HG03558 (cell line): ENCODE data around the gene NHLRC2.

Source experiments
- ATAC-seq: cut with Tn5 transposase; IDR thresholded peaks from one replicate; pipeline ENCODE4 v1.9.1; 2021; ENCODE audit warnings: moderate number of reproducible peaks; ENCODE audit not compliant: unreplicated experiment; ENCODE audit errors: extremely low read depth

Gene NHLRC2

DNA sequence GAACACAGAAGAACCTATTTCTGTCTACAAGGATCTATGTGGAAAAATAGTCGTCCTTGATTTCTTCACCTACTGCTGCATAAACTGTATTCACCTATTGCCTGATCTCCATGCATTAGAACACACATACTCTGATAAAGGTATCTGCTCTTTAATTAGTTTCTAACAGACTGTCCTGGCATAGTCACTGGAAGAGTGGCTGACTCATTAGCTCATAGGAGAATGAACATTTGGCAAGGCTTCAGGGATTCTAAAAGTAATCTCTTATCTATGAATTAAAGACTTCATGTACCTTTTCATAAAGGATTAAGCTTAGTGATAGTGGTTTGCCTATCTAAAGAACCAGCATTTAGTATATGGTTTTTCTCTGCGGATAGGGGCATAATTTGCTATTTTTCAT is 4.1 kb downstream of the NHLRC2 start:
- ATAC-seq: no peak

DNA sequence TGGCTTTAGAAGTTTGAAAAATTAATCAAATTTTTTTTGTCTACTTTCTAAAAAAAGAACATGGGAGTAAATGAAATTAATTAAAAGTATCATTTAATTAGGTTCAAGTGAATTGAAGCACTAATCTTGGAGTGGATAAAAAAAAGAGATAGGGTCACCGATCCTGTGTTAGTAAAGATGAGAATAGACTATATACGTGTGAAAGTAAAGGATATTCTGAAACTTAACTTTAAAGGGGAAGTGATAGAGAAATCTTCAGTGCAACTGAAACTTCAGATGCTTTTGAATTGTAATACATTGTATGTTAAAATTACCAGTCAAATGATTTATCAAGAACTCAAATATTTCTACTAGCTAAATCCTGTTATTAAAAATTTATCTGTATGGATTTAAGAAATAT is 4.8 kb downstream of the NHLRC2 start:
- no peak for ATAC-seq

DNA sequence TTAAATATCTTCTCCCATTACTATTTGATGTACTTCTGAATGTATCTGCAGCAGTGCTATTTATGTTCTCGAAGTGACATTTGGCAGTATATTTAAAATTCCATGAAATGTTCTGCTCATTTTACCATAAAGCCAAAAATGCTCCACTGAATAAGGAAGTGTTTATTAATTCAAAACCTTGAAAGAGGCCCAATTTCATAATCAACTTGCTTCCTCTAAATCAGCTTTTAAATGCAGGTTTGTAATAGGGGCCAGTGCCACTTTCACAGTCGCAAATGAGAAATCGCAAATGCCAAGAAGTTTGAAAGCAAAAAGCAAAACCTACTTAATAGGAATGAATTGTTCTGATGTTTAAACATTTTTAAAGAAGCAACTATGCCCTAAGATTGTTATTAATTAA is 11.4 kb downstream of the NHLRC2 start:
- ATAC-seq: no peak

DNA sequence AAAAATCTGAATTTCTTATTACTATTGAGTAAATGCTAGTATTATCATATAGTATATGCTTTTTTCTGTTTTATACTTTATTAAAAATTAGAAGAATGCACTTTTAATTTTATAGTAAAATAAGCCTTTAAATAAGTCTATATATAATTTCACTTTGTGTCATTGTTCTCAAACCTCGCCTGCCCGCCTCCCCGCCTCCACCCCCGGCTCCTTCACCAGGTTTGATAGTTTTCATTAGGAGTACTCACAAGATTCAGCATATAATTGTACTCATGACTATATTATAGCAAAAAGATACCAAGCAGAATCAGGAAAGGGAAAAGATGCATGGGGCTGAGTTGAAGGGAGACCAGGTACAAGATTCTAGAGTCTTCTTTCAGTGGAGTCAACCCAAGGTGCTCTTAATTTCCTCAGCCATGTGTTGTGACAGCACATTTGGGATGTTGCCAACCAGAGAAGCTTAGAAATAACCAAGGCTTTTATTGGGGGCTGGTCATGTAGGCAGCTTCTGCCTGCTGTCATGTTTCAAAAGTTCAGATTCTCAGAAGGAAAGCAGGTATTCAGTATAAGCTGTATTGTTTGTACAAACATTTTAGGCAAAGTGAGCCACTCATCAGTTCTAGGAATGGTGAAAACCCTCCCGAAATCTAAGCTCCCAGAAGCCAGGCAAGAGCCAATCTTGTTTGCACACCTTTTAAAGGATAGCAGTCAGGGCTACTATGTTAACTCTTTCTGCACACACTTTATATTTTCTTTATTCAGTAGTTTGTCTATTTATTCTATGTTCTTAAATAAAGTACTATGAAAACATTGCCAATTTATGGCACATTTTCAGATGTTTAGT is 12.3 kb downstream of the NHLRC2 start:
- no peak for ATAC-seq

DNA sequence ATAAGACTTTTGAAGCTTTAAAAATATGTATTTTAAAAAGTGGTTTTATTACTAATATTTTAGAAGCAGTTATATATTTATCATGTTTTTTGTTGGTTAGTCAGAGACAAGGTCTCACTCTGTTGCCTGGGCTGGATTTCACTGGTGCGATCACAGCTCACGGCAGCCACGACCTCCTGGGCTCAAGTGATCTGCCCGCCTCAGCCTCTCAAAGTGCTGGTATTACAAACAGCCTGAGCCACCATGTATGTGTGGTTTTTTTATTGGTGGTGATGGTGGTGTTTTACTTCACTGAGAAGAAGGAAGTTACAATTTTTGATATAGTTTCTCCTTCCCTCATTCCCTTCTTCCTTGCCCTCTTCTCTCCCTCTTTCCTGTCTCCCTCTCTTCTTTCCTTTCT is 13.4 kb downstream of the NHLRC2 start:
- no peak for ATAC-seq

DNA sequence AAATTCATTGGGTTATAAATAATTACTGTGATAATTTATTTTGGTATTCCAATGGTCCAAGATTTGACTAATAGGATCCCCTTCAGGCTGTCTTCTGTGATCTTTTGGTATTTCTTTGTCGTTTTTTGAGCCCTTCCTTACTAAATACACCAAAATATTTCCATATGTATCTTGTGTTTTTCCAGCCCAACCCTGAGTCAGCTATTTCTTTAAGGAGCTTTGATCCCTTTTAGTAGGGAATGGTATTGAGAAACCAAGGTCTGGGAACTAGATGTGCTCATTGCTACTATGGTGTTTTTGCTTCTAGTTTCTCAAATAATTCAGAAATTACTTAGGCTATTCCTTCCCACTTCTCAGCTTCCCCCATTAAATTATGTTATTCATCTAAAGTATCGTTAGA is 15.3 kb downstream of the NHLRC2 start:
- ATAC-seq: no peak

DNA sequence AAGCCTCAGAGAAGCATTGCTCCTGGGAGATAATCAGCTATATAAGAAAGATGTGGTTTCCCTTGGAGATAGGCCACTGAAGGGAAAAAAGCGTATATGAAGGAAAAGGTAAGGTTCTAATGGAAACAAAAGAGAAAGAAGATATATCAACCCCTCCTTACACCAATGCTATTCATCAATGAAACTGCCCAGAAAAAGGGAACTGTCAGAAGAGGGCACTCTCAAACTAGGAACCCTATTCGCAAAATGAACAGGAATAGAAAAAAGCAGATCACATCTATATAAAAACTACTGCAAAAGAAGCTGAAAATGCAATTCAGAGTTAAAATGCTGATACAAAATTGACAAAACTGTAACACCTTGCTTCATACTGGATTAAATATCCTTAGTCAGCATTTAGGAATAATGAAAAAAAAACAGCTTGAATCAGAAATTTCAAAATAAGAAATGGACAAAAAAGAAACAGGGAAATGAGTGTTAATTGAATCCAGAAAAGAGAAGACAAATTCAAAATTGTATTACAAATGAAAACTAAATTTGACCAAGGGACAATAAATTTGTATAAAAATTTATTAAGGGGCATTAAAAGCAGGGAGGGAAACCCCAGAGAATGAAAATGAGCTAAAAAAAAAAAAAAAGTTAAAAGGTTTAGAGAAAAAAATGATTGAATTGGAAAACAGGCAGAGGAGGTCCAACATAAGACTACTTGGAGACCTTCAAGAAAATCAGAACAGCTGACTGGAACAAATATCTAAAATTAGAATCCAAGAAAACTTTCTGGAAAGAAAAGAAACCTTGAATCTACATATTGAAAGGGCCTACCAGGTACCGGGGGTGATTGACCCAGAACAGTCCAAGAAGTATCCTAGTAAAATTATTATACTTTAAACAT is 17.9 kb downstream of the NHLRC2 start:
- ATAC-seq: no peak

DNA sequence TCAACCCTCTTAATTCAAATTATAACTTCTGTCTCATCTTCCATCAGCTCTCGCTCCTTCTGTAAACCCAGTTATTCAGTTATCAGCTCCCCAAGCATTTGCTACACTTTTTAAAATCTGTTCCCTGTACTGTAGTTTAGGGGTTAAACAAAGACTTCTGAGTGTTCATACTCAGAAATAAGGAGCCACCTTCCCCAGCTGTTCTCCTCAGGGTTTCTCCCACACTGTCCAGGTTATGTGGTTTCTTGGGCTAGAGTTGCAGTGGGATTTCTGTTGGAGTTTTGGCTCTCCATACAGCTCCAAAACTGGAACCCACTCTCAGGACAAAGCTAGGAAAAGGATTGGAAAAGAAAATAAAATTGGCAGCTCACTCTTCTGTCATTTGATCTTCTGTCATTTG is 20.8 kb downstream of the NHLRC2 start:
- ATAC-seq: no peak

DNA sequence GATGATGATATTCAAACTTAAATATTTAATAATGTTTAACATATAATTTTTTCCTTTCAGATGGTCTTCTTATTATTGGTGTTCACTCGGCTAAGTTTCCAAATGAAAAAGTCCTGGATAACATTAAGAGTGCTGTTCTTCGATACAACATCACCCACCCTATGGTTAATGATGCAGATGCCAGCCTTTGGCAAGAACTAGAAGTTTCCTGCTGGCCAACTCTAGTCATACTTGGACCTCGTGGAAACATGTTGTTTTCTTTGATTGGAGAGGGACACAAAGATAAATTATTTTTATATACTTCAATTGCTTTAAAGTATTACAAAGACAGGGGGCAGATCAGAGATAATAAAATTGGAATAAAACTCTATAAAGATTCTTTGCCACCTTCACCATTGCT is 22.0 kb downstream of the NHLRC2 start:
- ATAC-seq: no peak

DNA sequence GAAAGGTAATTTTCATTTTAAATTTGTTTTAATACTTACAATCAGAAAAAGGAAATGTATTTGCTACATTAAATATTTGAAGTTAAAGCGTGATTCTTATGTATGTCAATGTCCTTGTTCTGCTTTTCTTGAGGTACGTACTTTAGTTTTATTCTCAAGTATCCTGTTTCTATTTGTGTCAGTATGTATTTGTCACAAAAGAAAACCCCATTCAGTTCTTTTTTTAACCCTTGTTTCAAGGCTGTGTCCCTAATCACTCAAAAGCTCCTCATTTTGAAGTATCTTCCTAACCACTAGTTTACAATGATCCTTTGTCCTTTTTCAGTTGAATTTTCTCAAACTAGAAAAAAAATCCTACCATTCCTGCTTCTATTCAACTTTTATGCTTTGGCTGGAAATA is 25.2 kb downstream of the NHLRC2 start:
- peak; percentile 78 for ATAC-seq

DNA sequence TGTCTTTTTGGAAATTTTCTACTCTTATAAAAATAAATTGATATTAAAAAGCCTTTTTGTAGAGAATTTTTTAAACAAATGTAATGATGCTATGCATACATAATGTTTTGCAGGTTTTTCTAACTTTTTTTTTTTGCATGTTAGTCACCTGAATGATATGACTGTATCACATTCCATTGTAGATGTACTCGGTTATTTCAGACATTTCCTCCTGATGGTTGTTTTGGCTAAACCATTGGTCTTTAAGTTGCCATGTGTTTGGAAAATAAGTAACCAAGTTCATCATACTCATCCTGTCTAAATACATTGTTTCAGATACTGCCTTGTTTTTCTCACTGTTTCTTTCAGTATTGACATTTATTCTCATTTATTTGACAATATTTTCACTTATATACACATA is 25.8 kb downstream of the NHLRC2 start:
- no peak for ATAC-seq

DNA sequence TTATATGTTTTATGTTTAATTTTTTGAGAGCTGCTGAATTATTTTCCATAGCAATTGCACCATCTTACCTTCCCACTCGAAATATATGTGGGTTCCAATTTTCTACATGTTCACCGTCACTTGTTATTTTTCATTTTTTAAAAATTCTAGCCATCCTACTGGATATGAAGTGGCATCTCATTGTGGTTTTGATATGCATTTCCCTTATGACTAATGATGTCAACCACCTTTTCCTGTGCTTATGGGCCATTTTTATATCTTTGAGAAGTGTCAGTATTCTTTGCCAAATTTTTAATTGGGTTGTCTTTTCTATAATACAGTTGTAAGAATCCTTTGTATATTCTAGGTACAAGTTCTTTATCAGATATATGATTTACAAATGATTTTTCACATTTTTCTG is 27.8 kb downstream of the NHLRC2 start:
- ATAC-seq: no peak

DNA sequence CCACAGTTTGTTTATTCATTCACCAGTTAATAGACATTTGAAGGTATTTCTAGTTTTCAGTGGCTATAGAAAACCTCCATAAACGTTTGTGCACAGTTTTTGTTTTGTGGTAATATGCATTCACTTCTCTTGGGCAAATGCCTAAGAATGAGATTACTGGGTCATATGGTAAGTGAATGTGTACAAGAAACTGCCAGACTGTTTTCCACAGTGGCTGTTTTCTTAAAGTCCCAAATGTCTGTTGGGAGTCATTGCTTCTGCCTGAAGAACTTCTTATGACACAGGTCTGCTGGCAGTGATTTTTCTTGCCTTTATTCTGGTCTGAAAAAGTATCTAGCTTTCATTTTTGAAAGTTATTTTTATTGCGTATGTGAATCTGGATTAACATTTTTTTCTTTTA is 35.5 kb downstream of the NHLRC2 start:
- ATAC-seq: no peak

DNA sequence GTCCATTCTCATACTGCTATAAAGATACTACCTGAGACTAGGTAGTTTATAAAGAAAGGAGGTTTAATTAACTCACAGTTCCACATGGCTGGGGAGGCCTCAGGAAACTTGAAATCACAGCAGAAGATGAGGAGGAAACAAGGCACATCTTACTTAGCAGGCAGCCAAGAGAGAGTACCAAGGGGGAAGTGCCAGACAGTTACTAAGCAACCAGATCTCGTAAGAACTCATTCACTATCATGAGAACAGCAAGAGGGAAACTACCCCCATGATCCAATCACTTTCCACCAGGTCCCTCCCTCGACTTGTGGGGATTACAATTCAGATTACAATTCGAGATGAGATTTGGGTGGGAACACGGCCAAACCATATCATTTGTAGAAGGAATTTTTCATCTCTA is 36.3 kb downstream of the NHLRC2 start:
- ATAC-seq: no peak

DNA sequence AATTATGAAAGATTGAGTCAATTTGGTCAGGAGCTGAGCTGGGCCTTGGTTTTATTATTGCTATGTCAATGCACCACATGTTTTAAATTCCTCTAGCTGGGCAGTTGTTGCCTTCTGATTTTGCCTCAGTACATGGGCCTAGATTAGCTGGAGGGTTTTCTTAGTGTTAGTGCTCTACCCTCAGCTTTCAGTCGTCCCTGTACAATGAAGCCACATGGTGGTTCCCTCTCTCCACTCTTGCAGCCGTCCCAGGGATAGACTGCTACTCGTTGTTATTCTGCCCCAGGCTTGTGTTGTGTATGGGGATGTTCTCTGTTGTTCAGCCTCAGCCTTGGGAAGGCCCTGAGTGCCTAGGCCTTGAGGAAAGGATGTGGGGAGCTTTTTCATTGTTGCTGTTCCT is 37.0 kb downstream of the NHLRC2 start:
- no peak for ATAC-seq

DNA sequence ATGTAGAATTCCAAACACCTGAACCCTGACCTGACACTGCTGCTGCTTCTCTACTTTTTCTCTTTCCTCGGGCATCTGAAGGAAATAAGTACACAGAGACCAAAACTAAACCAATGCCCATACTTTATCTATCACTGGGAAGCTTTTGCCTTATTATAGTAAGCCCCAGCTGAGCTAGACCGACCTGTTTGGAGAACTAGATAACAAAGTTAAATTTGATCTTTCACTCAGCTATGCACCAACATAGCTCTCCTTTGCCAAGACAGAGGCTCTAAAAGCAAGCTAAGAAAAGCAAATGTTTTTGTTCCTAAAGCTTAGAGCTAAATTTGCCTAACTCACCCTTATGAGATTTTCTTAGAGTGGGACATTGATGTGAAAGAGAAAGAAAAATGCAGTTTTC is 39.1 kb downstream of the NHLRC2 start:
- no peak for ATAC-seq

DNA sequence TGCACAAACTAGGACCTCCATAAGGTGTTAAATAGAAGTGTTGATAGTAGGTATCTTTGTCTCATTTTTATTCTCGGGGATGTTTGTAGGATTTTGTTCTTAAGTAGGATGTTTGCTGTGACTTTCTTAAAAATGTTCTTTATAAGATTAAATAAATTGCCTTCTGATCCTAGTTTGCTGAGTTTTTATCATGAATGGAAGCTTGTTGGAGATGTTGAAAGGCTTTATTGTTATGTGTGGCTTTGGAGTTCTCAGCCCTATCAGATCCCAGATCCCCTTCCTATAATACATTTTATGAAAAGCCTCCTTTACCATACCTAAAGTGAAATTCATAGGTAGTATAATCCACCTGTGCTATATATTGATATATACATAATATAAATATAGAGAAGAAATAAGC is 40.1 kb downstream of the NHLRC2 start:
- no peak for ATAC-seq

DNA sequence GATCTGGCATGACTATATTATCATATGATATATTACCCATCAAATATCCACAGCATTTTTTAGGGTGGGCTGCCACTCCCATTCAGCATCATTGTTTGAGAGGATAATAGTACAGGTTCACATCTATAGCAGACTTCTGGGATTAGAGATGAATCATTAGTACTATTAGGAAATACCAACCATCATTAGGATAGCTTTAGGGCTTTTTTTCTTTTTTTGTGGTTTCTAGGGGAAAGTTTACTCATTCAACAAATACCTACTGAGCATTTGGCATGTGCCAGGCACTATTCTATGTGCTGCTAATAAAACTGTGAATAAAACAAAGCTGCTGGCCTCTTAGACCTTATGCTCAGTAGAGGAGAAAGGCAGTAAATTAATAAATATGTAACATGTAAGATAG is 40.6 kb downstream of the NHLRC2 start:
- no peak for ATAC-seq

DNA sequence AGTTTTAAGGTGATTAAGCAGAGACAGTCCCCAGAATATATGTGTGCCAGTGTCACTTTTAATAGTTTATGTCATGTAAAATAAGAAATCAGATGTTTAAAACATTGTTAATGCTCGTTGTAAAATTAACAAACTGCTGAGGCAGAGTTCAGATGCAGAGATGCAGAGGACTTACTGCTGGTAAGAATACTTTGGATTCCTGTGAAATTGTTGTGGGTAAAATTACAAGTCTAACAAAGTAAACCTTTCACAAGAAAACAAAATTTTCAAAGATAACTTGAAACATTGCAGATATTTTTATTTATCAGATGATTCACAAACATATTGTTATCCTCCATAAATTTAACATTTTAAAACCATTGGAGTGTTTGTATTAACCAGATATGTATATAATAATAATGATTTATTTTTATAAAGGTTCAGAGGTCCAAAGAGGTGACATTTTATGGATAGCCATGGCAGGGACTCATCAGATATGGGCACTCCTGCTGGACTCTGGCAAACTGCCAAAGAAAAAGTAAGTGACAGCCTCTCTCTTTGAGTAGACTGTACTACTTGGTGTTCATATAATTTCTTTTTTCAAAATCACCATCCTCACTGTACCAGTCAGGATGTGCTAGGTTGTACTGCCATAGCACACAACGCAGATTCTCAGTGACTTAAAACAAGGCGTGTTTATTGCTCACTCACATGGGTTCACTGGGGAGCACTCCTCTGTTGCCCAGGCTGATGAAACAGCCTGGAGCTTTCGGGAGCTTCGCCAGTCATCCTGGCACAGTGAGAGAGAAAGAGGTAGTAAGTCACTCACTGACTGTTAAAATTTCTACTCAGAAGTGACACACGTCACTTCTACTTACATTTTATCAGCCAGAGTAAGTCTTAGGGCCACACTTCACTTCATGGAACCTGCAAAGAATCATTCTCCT is 43.5 kb downstream of the NHLRC2 start:
- ATAC-seq: no peak

DNA sequence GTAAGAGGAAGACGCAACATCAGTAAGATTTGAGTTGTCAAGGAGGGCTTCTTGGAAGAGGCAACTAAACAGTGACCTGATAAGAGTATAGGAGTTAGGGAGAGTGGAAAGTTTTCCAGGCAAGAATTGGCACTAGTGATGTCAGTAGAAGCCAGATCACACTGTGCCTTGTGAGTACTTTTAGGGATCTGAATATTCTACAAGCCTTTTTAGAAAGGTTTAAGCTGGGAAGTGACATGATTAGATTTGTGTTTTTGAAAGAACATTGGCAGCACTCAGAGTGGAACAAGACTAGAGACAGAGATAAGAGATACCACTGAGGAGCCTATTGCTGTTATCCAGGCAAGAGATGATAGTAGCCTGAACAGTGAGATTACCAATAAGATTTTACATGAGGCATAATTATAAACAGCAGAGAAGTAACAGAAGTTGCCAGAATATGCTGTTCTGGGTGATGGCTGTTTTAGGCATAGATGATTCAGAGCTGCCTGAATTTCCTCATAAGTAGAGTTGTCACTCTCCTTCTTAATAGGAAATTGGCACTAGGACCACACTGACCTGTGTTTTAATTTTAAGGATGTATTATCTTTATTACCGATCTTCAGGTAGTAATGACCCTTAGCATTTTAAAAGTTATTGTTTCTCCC is 45.6 kb downstream of the NHLRC2 start:
- no peak for ATAC-seq
